ENCODE results near the gene PAEP. TPM values are rescaled to one million over a fixed set of nuclear protein-coding genes. Genes with fewer than 3 reads are reported as not detected.

Gene PAEP
- total RNA-seq, 3 donors from 2014 or later (not counting 1 experiment from before 2014, with no cell fraction given), result not detected

DNA sequence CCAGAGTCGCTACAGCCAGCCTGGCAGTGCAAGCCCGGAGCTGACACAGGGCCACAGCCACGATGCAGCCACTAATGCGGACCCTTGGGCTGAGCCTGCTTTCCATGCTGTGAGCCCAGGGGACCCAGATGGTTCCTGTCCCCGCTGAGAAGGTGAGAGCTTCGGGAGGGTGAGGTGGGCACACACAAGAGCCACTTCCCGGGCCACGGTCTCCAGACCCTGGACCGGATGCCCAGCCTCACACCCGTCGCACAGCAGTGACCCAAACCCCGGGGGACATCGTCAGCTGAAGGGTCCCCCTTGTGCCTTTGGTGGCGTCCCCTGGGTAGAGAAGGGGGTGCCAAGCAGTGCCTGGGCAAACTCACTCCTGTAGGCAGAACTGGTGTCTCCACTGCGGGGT, 13.4 kb downstream of the PAEP start:
- no peak overlapping the region for H3K27ac ChIP-seq (ENCODE audit: low read length)
- H3K27me3 ChIP-seq (ENCODE audit: control insufficient read depth, insufficient read depth, low read length), result no peaks in the 10 kb centered on the region
- no peaks in the 10 kb centered on the region for H3K4me1 Mint-ChIP-seq
- 95% methylated on average over 14 of the region's 15 CpGs for WGBS (ENCODE audit: insufficient coverage)
- H3K9me3 Mint-ChIP-seq, result no peaks in the 10 kb centered on the region
- no peaks in the 10 kb centered on the region for H3K36me3 Mint-ChIP-seq
- no peak for ATAC-seq
- no peak overlapping the region for H3K27ac Mint-ChIP-seq
- no peaks in the 10 kb centered on the region for H3K36me3 ChIP-seq (ENCODE audit: control insufficient read depth, insufficient read depth, low read length)
- intact Hi-C loops (cut with micrococcal nuclease), result no loop called here
- no peaks in the 10 kb centered on the region for H3K4me1 ChIP-seq (ENCODE audit: control insufficient read depth, insufficient read depth, low read length)
- H3K27me3 Mint-ChIP-seq (ENCODE audit: low read depth in 2 of 2), result no peaks in the 10 kb centered on the region
- no peak for DNase-seq
- no peak overlapping the region for H3K4me3 ChIP-seq (ENCODE audit: low read length)
- no peak overlapping the region for H3K4me3 Mint-ChIP-seq
- TF ChIP-seq, protein P1, sequence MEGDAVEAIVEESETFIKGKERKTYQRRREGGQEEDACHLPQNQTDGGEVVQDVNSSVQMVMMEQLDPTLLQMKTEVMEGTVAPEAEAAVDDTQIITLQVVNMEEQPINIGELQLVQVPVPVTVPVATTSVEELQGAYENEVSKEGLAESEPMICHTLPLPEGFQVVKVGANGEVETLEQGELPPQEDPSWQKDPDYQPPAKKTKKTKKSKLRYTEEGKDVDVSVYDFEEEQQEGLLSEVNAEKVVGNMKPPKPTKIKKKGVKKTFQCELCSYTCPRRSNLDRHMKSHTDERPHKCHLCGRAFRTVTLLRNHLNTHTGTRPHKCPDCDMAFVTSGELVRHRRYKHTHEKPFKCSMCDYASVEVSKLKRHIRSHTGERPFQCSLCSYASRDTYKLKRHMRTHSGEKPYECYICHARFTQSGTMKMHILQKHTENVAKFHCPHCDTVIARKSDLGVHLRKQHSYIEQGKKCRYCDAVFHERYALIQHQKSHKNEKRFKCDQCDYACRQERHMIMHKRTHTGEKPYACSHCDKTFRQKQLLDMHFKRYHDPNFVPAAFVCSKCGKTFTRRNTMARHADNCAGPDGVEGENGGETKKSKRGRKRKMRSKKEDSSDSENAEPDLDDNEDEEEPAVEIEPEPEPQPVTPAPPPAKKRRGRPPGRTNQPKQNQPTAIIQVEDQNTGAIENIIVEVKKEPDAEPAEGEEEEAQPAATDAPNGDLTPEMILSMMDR (IDR thresholded peaks at IDR 0.05), result no peak
- H3K9me3 ChIP-seq (ENCODE audit: control insufficient read depth, insufficient read depth, low read length), result no peaks in the 10 kb centered on the region

DNA sequence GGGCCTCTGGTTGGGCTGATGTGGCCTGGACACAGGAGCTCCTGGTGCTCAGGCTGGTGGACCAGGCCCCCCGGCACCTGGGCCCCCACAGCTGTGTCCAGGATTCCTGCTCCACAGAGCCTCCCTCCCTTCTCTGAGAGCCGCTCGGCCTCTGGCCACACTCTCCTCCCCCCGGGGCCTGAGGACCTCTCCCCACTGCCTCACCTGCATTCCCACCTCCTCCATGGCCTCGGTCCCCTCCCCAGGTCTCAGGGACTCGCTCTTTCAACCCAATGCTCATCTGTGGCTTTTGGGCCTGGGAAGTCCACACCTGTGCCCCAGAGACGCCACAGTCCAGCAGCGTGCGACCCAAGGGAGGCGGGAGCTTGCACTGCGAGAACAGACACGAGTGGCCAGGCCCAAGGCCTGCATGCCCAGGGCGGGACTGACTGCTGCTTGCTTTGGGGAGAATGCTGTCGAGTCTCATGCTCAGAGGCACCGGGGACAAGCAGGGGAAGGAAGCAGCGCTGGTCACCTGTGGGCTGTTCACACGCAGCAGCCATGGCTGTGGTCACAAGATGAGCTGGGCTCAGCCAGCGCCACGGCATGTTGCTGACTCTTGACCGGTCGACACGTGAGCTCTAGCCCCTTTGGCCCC, 14.6 kb downstream of the PAEP start:
- Mint-ChIP-seq H3K9me3 (no peaks in the 10 kb centered on the region), H3K27me3 (ENCODE audit: low read depth in 2 of 2) (peaks cover 0 to 1% of the 10 kb centered on the region in 2 donors), H3K27ac (no peak overlapping the region), H3K4me1 (no peaks in the 10 kb centered on the region), H3K4me3 (no peak overlapping the region), H3K36me3 (no peaks in the 10 kb centered on the region)
- Histone ChIP-seq H3K36me3 (ENCODE audit: control insufficient read depth, insufficient read depth, low read length) (no peaks in the 10 kb centered on the region), H3K4me3 (ENCODE audit: low read length) (no peak overlapping the region), H3K9me3 (ENCODE audit: control insufficient read depth, insufficient read depth, low read length) (no peaks in the 10 kb centered on the region), H3K27ac (ENCODE audit: low read length) (no peak overlapping the region), H3K27me3 (ENCODE audit: control insufficient read depth, insufficient read depth, low read length) (no peaks in the 10 kb centered on the region), H3K4me1 (ENCODE audit: control insufficient read depth, insufficient read depth, low read length) (no peaks in the 10 kb centered on the region)
- ATAC-seq (no peak), DNase-seq (no peak)
- WGBS (ENCODE audit: insufficient coverage), result 81% methylated on average over 22 of the region's 22 CpGs
- intact Hi-C loops (cut with micrococcal nuclease), result no loop called here
- TF ChIP-seq, protein P1 (IDR thresholded peaks at IDR 0.05), result no peak

DNA sequence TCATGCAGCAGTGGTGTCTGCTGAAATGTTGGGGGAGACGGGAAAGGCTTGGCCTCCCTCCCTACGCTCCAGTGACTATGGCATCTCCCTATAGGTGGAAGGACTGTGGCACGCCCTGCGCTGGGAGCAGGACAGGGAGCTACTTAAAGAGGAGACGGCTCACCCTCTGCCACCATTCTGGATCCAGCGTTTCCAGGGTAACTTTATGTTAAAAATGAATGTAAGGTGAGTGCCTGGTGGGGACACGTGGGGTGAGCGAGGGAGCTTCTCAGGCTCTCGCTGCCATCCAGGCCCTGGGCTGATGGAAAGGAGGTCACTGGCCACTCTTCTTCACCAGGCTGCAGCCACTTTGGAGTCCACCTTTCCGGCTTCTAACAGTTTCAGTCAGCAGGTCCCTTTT, 15.7 kb downstream of the PAEP start:
- intact Hi-C loops (cut with micrococcal nuclease), result no loop called here

More for the DNA sequence above, 15.7 kb downstream of the PAEP start:
- no peaks in the 10 kb centered on the region for H3K4me1 Mint-ChIP-seq
- H3K27ac Mint-ChIP-seq, result no peak overlapping the region
- no peak for DNase-seq
- no peaks in the 10 kb centered on the region for H3K27me3 ChIP-seq (ENCODE audit: control insufficient read depth, insufficient read depth, low read length)
- TF ChIP-seq, protein P1 (IDR thresholded peaks at IDR 0.05), result no peak
- no peak overlapping the region for H3K27ac ChIP-seq (ENCODE audit: low read length)
- WGBS (ENCODE audit: insufficient coverage), result 83% methylated on average over 10 of the region's 10 CpGs
- no peaks in the 10 kb centered on the region for H3K9me3 ChIP-seq (ENCODE audit: control insufficient read depth, insufficient read depth, low read length)
- peaks cover 0 to 3% of the 10 kb centered on the region in 2 donors for H3K27me3 Mint-ChIP-seq (ENCODE audit: low read depth in 2 of 2)
- ATAC-seq, result no peak
- no peak overlapping the region for H3K4me3 Mint-ChIP-seq
- H3K4me3 ChIP-seq (ENCODE audit: low read length), result no peak overlapping the region
- H3K9me3 Mint-ChIP-seq, result no peaks in the 10 kb centered on the region
- no peaks in the 10 kb centered on the region for H3K36me3 ChIP-seq (ENCODE audit: control insufficient read depth, insufficient read depth, low read length)
- H3K36me3 Mint-ChIP-seq, result no peaks in the 10 kb centered on the region
- no peaks in the 10 kb centered on the region for H3K4me1 ChIP-seq (ENCODE audit: control insufficient read depth, insufficient read depth, low read length)

Data from natural killer cell (primary cell).